NCI-H2107 treated with DMSO at 0.1 percent for 48 hours (cell line): ENCODE results near the gene WSCD2.

Experiments
- DNase-seq: peaks from one replicate; lab custom pipeline; 2025; ENCODE audit not compliant: unreplicated experiment; lab: John Stamatoyannopoulos, UW

The WSCD2 gene

DNA sequence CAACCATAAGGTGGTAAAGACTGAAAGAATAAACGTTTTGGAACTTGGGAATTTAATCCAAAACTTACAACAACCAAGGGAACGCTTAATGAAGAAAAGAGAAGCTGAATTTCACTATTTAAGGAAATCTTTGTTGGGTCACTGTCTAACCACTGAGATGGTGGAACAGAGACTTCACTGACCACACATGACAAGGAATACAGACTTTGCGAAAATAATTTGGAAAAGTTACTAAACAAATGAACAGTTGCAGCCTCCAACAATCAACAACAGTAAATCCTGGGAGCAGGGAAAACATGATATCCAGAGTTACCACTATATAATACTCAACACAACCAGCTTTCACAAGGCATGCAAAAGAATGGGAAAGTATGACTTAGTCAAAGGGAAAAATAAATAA is 131.0 kb downstream of the WSCD2 start:
- no peak for DNase-seq

DNA sequence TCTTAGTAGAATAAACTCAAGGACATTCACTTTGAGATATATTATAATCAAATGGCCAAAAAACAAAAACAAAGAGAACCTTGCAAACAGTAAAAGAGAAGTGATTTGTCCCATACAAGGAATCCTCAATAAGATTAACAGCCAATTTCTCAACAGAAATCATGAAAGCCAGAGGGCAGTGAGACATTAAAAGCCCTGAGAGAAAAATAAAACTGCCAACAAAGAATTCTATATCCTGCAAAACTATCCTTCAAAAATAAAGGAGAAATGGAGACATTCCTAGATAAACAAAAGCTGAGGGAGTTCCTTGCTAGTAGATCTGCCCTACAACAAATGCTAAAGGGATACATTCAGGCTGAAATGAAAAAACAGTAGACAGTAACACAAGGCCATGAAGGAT is 131.9 kb downstream of the WSCD2 start:
- no peak for DNase-seq

DNA sequence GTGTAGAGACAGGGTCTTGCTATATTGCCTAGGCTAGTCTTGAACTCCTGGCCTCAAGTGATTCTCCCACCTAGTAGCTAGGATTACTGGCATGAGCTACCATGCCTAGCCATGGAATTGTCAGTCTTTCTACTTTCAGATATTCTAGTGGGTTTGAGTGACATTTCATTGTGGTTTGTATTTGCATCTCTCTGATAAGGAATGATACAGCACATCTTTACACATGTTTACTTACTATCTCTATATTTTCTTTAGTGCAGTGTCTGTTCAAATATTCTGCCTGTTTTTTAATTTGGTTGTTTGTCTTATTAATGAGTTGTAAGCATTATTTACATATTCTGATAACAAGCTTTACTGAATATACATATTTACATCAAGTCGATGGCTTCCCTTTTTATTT is 136.4 kb downstream of the WSCD2 start:
- DNase-seq, result no peak

DNA sequence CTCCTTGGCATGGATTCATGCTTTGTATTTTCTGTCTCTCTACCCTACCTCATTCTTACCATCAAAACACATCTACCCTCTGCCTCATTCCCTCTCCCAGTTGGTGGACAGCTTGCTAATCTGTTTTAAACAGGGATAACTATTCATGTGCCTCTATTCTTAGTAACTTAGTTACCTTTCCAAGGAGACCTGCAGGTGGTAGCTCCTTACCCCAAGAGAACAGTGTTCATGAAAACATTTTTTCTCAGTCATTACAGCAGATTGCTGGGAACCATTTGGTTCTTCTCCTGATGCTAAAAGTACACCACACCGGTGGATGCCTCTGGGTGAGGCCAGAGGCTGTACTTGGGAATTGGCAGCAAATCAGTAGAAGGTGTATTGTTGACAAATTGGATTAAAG is 137.0 kb downstream of the WSCD2 start:
- no peak for DNase-seq

DNA sequence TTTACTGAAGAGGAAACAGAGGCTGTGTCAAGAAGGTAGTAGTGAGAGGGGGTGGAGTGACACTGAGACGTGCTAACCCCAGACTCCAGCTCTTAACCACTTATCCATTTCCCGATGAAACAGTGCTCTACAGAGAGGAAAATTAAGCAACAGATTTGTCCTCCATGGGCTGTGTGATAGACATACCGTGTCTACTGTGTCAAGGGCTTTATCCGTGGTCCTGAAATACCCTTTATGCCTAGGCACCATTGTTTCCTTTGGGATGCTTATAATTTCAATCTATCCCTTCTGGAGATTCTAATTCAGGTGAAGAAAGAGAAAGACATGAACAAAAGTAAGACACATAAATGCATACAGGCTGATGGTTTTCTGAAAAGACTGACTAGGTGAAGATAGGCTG is 138.4 kb downstream of the WSCD2 start:
- DNase-seq, result no peak

DNA sequence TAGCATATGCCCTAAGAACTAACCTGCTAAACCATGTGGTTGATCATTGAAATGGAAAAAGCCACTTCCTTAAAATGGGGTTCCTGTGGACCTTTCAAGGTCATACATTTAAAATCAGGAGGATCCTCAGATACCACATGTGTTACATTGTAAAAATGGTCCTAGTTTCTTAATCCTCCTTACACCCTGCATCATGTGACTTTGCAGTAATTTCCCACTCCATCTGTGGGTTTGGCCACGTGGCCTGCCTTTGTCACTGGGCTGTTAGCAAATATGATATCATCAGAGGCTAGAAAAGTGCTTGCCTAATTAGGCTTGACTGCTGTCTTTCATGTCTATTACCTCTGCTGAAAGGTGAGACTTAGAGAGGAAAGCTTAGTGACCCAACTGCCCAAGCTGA is 139.3 kb downstream of the WSCD2 start:
- DNase-seq, result no peak

DNA sequence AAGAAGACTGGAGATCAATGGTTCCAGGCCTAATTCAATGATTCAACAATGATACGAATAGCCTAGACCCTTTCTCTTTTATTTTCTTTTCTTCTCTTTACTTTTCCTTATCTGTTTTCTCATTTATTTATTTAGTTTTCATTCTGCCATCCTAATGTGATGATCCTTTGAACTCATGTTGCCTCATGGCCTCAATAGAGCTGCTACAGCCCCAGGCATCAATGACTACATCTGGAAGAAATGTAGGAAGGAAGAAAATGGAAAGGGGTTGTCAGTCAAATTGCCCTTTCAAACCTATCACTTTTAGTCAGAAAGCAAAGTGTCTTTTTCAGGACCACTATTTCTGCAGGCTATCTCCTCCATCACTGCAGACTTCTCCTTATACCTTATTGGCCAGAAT is 140.1 kb downstream of the WSCD2 start:
- DNase-seq, result no peak

DNA sequence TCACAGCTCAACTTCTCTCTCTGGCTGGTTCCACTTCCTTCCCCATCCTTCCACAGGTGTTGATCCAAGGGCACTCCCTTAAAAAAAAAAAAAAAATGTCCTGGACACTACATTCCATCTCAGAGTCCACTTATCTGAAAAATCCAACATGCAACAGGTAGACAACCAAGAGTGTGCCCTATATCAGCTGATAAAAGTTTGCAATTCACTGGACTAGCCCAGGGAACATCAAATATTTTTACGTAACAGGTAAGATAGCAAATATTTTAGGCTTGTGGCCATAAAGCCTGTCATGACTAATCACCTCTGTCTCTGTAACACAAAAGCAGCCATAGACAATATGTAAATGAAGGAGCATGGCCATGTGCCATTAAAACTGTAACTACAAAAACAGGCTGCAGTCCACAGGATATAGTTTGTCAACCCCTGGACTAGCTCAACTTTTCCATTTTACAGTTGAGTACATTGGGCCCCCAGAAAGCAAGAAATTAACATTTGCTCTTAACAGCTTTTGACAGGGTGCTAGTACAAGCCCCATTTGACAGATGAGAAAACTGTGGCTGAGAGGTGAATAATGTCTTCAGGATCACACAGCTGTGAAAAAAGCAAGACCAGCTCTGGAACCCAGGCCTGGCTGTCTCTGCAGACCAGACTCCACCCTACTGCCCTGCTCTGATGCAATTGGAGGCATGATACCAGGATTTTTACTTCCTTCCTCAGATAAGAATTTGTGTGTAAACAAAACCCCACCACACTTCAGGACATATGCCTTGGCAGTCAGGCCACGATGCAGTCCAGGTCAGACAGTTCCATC is 141.2 kb downstream of the WSCD2 start:
- DNase-seq, result no peak

DNA sequence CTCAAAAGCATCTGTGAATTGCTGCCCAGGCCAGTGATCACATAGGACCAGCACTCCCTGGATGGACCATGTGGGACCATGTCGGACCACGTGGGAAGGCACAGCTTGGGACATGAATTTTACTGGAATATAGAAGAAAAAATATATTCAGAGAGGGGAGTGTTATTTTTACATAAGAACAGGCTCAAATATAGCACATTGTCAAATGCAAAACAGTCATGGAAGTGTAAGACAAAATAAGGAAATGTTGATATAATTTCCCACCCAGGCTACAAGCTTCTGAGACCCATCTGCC is 141.7 kb downstream of the WSCD2 start:
- DNase-seq, result no peak

DNA sequence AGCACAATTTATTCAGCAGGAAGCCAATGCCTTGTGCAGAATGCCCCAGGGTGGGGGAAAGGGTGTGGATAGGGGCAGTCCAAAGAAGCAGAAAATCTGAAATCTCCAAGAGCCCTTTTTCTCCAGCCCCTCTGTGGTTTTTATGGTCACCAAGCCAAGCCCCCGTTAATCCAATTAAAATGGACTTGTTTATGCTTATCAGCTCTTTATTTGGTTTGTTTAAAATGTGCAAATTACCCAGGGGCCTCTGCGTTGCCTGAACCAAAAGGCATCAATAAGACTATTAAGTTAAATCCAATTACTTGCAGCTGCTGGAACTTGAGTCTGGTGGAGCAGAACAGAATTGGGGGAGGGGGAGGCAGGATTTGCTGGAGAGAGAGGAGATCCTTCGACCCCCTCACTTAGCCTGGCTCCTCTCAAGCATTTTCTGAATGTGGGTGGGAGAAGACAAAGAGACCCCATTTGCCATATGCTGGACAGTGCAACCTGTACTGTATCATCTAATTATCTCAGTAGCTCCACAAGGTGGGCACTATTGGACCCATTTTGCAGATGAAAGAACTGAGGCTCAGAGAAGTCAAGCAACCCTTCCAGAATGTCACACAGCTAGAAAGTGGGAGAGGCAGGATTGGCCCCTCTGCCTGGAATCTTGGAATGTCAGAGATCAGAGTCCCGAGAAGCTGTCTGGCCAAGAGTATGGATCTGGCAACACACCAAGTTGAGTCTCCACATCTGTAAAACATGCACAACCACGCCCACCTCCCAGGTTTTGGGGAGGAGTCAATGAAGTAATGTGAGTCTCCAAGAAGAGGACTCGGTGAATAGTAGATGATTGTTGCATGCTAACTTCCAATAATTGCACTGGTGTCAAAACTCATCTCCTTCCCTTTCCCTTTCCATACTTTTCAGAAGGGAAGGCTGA is 143.1 kb downstream of the WSCD2 start:
- DNase-seq, result no peak

DNA sequence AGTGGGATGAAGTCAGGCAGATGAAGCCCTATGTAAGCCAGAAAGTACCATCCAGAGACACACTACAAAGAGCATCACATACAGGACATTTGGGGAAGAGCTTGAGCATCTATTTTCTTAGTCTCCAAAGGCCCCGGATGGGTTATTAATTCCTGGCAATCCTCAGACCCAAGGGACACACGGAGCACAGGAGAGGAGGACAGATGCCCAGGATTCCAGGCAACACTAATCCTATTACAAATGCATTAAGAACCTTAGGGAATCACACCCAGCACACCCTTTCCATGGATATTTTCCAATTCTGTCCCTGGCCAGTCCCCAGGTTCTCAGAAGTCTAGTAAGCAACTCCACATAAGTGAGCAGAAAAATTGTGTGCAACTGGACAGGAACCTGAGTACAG is 144.1 kb downstream of the WSCD2 start:
- no peak for DNase-seq

DNA sequence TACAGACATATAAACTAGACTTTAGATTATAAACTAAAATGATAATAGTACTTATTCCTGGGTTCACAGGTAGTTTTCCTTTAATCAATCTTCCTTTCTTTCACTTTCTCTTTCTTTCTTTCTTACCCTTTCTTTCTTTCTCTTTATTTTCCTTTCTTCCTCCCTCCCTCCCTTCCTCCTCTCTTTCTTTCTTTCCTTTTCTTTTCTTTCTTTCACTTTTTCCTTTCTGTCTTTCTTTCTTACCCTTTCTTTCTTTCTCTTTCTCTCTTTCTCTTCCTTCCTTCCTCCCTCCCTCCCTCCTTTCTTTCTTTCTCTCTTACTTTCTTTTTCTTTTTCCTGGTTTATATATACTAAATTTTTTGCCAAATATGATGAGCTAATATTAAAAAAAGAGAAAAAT is 148.5 kb downstream of the WSCD2 start:
- DNase-seq, result no peak

DNA sequence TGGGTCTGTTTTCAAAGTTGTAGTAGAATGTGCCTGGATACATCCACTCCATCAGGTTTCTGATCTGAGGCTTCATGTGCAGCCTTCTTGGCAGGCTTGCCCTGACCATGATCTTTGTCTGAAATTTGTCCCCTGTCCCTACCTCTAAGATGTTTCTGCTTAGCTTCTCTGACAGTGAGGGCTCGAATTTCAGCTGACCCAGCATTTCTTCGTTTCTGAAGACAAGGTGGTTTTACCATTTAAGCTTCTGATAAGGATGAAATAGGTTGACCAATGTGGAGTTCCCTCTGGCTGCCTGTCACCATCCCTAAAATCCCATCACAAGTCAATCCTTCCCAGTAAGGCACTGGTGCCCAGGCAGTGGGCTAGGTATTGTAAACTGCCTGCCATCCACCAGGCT is 153.1 kb downstream of the WSCD2 start:
- no peak for DNase-seq

DNA sequence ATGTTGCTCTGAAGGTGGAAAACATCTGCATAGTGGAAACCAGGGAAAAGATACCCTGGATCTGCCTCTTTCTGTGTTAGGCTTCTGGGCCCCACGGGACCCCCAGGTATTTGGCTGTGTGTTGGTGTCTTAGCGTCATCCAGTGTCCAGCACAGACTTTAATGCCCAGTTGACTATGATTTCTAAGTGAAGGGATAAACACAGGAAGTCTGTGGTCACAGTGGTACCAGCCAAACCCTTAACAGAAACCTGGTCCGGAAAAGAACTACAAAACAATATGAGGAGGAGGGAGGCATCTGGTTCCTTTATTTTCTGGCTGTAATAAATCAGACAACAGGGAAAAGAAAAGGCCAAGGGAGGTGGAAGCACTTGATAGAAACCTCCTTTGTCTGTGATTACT is 153.6 kb downstream of the WSCD2 start:
- no peak for DNase-seq

DNA sequence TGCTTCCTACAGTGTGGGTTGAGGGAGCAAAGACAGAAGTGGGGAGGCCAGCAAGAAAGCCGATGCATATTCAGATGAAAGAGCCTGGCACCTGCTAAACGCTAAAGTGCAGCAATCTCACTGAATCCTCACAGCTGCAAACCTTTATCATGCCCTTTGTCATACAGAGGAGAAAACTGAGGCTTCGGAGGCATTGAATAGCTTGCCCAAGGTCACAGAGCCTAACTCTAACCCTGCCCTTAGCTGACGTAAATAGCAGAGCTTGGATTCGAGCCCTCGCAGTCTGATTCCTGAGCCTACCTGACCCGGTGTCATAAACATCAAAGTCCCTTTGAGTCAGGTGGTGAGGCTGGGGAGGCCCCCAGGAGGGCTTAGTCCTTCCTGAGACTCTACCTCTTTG is 155.1 kb downstream of the WSCD2 start:
- DNase-seq, result no peak

DNA sequence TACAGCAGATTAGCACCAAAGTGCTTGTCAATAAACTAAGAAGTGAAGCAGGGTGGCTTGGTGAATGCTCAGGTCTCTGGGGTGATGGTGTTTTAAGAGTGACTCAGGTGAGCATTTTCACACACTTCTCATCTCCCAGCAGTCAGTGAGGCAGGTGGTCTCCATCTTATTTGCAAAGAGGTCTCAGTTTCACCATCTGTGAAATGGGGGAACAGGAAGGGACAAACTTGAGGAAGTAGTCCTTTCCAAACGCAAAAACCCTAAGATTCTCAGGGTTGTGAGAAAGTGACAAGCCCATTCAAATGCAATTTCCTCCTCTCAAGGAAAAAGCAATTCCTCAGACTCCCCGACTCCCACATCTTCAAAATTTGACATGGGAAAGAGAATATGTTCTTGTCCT is 155.9 kb downstream of the WSCD2 start:
- no peak for DNase-seq

DNA sequence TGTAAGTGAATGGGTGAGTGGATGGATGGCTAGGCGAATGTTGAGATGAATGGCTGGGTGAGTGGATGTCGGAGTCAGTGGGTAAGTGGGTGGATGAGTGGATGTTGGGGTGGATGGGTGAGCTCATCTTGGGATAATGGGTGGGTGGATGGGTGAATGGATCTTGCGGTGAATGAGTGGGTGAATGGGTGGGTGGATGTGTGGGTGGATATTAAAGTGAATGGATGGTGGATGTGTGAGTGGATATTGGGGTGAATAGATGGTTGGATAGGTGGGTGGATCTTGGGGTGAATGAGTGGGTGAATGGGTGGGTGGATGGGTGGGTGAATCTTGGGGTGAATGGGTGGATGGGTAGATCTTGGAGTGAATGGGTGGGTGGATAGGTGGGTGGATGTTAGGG is 158.1 kb downstream of the WSCD2 start:
- DNase-seq, result no peak

DNA sequence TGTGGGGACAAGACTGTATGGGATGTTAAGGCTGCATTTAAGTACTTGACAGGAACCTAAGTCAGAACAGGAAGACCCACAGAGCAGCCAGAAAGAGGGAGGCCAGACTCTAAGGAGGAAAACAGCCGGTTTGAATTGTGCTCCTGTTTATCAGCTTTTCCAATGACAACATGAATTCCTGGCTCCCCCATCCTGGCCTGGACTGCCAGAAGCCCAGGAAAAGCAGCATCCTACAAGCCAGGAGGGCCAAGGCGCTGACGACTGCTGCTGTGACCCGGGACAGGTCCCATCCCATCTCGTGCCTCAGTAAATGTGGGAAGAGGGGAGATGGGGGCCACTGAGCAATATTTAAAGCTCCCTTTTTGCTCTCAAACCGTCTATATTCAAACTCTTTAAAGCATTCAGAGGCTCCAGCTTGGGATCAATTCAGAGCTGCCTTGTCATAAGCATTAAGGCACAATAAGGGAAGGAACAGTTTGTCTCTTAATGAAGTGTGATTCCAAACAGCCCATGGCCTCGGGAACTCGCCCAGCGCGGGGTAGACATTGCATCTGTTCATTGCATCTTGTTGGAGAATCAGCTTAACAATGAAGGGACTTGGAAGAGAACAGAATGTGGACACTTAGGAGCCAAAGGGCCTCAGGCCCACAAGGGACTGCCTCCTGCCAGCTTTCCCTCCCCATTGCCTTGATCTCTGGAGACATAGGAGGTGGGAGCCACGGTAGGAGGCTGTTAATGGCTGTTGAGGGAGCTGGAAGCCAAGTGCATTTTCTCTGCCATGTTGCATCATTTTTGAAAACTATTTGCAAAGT is 160.5 kb downstream of the WSCD2 start:
- no peak for DNase-seq

DNA sequence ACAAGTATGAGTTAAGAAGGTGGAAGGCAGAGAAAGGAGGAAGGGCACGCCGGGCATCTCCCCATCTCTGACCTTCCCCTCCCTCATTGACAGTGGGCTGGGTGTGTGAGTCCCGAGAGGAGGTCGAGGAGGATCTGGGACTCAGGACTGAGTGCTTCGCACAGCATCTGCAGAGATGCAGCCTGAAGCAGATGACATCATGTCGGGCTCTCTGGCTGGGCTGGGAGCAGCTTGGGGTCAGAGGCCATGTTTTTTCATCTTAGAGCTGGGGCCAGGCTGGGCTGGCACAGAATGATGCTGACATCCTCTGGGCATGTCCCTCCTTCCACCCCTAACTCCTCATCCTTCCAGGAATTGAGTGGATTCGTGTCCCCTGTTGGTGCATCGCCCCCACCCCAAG is 166.6 kb downstream of the WSCD2 start:
- DNase-seq, result no peak

DNA sequence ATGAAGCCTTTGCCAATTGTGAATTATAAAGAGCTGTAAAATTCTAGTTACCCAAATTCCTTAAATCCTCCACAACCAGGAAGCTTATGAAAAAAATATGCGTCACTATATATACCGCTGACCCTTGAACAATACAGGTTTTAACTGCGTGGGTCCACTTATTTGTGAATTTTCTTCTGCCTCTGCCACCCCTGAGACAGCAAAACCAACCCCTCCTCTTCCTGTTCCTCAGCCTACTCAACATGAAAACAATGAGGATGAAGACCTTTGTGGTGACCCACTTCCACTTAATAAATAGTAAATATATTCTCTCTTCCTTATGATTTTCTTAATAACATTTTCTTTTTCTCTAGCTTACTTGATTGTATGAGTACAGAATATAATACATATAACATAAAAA is 167.9 kb downstream of the WSCD2 start:
- DNase-seq, result no peak

DNA sequence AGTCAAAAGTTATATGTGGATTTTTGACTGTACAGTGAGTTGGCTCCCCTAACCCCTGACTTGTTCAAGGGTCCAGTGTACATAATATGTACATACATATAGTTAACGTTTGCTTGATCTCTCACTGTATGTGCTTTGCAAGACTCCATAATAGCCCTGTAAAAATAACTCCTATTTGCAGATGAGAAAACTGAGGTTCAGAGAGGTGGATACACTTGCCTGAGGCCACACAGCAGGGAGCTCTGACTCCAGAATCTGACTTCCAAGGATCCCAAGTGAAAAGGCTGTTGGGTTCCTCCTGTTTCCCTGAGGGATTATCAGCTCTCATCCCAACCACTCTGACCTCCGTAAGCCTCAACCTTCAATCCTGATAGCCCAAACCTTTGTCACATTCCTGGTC is 168.3 kb downstream of the WSCD2 start:
- DNase-seq, result no peak
